ENCODE data around the gene ANO1. TPM values are rescaled to one million over a fixed set of nuclear protein-coding genes. Genes with fewer than 3 reads are reported as not detected.
"Not testable (repeated sequence)": the region's sequence is repeated elsewhere in the genome, so short reads cannot be mapped to it uniquely, and the experiment has no call there.

The ANO1 gene
- polyA plus RNA-seq, 1 of the 3 experiments (the other 2 are of a cell fraction): not detected

DNA sequence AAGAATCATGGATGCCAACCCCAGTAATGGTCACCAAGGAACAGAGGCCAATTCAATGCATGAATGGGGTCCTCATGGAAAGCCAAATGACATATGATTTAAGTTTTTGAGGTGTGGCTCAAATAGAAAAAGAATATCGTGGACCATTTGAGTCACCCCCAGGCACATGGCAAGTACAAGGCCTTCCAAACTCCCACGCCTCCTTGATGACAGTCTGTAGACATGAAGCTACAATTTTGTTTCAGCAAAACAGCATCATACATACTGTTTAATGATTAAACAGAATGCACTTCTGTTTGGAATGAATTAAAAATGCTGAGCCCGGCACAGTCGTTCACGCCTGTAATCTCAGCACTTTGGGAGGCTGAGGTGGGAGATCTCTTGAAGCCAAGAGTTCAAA is 132.4 kb downstream of the ANO1 start (continued):
- TF ChIP-seq MXI1 (IDR thresholded peaks at IDR 0.05; ENCODE audit: low read depth, low read length): no peak
- TF ChIP-seq RXRA (IDR thresholded peaks at IDR 0.05; ENCODE audit: borderline replicate concordance, low read depth): no peak
- no peak for TF ChIP-seq NFIC (IDR thresholded peaks at IDR 0.05; ENCODE audit: borderline replicate concordance)
- no peak for TF ChIP-seq RAD21 (IDR thresholded peaks at IDR 0.05; ENCODE audit: low read length)

DNA sequence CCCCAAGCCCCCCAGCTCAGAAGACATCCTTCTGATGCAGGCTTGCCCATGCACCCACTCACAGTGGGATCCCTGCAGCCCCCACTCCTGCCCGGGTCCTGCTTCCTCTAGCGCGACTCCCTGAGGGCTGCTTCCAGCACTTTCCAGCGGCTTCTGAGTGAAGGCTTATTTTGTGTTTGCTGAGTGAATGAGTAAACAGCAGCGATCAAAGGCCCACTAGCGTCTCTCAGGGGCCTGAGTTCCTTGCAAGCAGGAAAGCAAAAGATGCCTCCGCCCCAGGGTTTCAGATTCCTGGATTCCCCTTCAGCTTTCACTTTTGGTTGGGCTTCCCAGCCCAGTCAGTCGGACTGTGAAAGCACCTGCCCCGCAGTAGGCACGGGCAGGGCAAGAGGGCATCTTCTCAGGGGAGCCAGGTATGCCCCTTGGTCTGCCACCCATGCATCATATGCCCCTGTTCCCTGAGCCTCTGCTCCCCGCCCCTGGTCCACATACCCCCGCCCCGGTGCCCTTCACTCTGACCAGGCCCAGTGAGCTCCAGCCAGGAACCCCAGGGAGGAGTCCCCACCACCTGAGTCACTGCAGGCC is 134.2 kb downstream of the ANO1 start:
- POLR2A ChIA-PET: no interaction called here
- Histone ChIP-seq H4K20me1 (ENCODE audit: insufficient read depth) (peaks cover 22% of the 10 kb centered on the region), H3K4me2 (no peak overlapping the region), H3K27me3 (ENCODE audit: insufficient read depth) (no peaks in the 10 kb centered on the region), H3K9ac (no peak overlapping the region), H3K36me3 (replicated peaks in 1 of 2; ENCODE audit: control insufficient read depth in 1 of 2, insufficient read depth in 2 of 2, low read length in 1 of 2) (peaks cover 5 to 8% of the 10 kb centered on the region in 2 experiments), H3K9me3 (no peaks in the 10 kb centered on the region), H3K79me2 (ENCODE audit: insufficient read depth) (peaks cover 1% of the 10 kb centered on the region), H3K9me2 (no peaks in the 10 kb centered on the region), H3K4me3 (ENCODE audit: low read depth in 2 of 2, low read length in 1 of 2) (no peak overlapping the region), H2AFZ (ENCODE audit: low read depth) (no peak overlapping the region), H3F3A (replicated peaks; ENCODE audit: insufficient read depth) (peaks cover 27% of the 10 kb centered on the region), H3K4me1 (ENCODE audit: control insufficient read depth in 1 of 2, insufficient read depth in 2 of 2, low read depth in 1 of 2, low read length in 1 of 2) (no peaks in the 10 kb centered on the region), H3K27ac (ENCODE audit: low read depth in 2 of 2, low read length in 1 of 2) (no peak overlapping the region)
- TF ChIP-seq, protein P1, sequence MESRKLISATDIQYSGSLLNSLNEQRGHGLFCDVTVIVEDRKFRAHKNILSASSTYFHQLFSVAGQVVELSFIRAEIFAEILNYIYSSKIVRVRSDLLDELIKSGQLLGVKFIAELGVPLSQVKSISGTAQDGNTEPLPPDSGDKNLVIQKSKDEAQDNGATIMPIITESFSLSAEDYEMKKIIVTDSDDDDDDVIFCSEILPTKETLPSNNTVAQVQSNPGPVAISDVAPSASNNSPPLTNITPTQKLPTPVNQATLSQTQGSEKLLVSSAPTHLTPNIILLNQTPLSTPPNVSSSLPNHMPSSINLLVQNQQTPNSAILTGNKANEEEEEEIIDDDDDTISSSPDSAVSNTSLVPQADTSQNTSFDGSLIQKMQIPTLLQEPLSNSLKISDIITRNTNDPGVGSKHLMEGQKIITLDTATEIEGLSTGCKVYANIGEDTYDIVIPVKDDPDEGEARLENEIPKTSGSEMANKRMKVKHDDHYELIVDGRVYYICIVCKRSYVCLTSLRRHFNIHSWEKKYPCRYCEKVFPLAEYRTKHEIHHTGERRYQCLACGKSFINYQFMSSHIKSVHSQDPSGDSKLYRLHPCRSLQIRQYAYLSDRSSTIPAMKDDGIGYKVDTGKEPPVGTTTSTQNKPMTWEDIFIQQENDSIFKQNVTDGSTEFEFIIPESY (IDR thresholded peaks at IDR 0.05; ENCODE audit: borderline replicate concordance, low read depth): no peak
- TF ChIP-seq ELF1 (IDR thresholded peaks at IDR 0.05) (no peak), EZH2phosphoT487 (IDR thresholded peaks at IDR 0.05; ENCODE audit: borderline replicate concordance, low read depth) (no peak), GATA2 (CRISPR knock-in tag; IDR thresholded peaks at IDR 0.05) (no peak), FOXJ3 (CRISPR knock-in tag; IDR thresholded peaks at IDR 0.05) (no peak), RCOR1 (IDR thresholded peaks at IDR 0.05; ENCODE audit: low read length) (no peak), POLR2AphosphoS5 (IDR thresholded peaks at IDR 0.05; ENCODE audit: low read depth, low read length) (no peak), CHD2 (IDR thresholded peaks at IDR 0.05; ENCODE audit: low read length, partially characterized antibody) (no peak), NFIC (IDR thresholded peaks at IDR 0.05; ENCODE audit: borderline replicate concordance) (no peak), TAF1 (IDR thresholded peaks at IDR 0.05; ENCODE audit: borderline replicate concordance, low read depth, low read length) (no peak), RXRA (IDR thresholded peaks at IDR 0.05; ENCODE audit: borderline replicate concordance, low read depth) (no peak), SIN3A (IDR thresholded peaks at IDR 0.05; ENCODE audit: borderline replicate concordance, low read depth, low read length) (no peak), MXI1 (IDR thresholded peaks at IDR 0.05; ENCODE audit: low read depth, low read length) (no peak), YY1 (IDR thresholded peaks at IDR 0.05; ENCODE audit: low read depth) (no peak)
- TF ChIP-seq, protein P2, sequence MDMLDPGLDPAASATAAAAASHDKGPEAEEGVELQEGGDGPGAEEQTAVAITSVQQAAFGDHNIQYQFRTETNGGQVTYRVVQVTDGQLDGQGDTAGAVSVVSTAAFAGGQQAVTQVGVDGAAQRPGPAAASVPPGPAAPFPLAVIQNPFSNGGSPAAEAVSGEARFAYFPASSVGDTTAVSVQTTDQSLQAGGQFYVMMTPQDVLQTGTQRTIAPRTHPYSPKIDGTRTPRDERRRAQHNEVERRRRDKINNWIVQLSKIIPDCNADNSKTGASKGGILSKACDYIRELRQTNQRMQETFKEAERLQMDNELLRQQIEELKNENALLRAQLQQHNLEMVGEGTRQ (IDR thresholded peaks at IDR 0.05; ENCODE audit: borderline replicate concordance, low read depth, low read length): no peak
- TF ChIP-seq, protein P3, sequence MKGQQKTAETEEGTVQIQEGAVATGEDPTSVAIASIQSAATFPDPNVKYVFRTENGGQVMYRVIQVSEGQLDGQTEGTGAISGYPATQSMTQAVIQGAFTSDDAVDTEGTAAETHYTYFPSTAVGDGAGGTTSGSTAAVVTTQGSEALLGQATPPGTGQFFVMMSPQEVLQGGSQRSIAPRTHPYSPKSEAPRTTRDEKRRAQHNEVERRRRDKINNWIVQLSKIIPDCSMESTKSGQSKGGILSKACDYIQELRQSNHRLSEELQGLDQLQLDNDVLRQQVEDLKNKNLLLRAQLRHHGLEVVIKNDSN (IDR thresholded peaks at IDR 0.05; ENCODE audit: borderline replicate concordance, low read depth): no peak
- TF ChIP-seq, protein P4, sequence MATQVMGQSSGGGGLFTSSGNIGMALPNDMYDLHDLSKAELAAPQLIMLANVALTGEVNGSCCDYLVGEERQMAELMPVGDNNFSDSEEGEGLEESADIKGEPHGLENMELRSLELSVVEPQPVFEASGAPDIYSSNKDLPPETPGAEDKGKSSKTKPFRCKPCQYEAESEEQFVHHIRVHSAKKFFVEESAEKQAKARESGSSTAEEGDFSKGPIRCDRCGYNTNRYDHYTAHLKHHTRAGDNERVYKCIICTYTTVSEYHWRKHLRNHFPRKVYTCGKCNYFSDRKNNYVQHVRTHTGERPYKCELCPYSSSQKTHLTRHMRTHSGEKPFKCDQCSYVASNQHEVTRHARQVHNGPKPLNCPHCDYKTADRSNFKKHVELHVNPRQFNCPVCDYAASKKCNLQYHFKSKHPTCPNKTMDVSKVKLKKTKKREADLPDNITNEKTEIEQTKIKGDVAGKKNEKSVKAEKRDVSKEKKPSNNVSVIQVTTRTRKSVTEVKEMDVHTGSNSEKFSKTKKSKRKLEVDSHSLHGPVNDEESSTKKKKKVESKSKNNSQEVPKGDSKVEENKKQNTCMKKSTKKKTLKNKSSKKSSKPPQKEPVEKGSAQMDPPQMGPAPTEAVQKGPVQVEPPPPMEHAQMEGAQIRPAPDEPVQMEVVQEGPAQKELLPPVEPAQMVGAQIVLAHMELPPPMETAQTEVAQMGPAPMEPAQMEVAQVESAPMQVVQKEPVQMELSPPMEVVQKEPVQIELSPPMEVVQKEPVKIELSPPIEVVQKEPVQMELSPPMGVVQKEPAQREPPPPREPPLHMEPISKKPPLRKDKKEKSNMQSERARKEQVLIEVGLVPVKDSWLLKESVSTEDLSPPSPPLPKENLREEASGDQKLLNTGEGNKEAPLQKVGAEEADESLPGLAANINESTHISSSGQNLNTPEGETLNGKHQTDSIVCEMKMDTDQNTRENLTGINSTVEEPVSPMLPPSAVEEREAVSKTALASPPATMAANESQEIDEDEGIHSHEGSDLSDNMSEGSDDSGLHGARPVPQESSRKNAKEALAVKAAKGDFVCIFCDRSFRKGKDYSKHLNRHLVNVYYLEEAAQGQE (IDR thresholded peaks at IDR 0.05; ENCODE audit: low read depth, low read length): no peak
- WGBS (ENCODE audit: low lambda C conversion rate): 85% methylated on average over 10 of the region's 13 CpGs
- no peak for DNase-seq
- CTCF ChIA-PET: interaction anchor here (1.5 to 2.2 kb wide), 2 partner anchors 16 to 294 kb away, joined by 5 to 8 read pairs; no protein-coding TSS in a partner anchor

DNA sequence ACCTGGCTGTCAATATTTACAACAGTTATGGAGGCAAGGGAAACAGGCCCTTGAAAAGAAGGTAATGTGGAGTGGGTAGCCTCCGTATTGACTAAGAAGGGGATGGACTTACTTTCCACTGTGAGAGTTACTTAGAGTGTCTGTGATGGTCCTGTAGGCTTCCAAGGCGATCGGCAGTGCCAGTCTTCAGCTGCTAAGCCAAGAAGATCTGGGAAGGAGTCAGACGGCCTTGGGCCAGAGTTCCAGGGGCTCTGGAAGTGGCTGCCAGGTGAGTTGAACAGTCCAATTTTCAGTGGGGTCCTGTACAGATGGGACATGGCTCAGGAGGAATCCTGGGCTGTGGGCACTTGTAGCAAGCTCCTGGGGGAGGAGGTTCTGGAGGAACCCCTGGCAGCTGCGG is 139.3 kb downstream of the ANO1 start:
- H3K4me1 ChIP-seq (ENCODE audit: control insufficient read depth in 1 of 2, insufficient read depth in 2 of 2, low read depth in 1 of 2, low read length in 1 of 2); CTCF ChIA-PET; H3K9me2 ChIP-seq; H3K36me3 ChIP-seq (replicated peaks in 1 of 2; ENCODE audit: control insufficient read depth in 1 of 2, insufficient read depth in 2 of 2, low read length in 1 of 2); H3K4me3 ChIP-seq (ENCODE audit: low read depth in 2 of 2, low read length in 1 of 2); H2AFZ ChIP-seq (ENCODE audit: low read depth); H3K79me2 ChIP-seq (ENCODE audit: insufficient read depth); H3K27me3 ChIP-seq (ENCODE audit: insufficient read depth); H4K20me1 ChIP-seq (ENCODE audit: insufficient read depth); DNase-seq; H3K4me2 ChIP-seq; H3F3A ChIP-seq (replicated peaks; ENCODE audit: insufficient read depth); H3K9me3 ChIP-seq; H3K27ac ChIP-seq (ENCODE audit: low read depth in 2 of 2, low read length in 1 of 2); H3K9ac ChIP-seq; POLR2A ChIA-PET: not testable (repeated sequence)
- WGBS (ENCODE audit: low lambda C conversion rate): 72% methylated on average over 5 of the region's 5 CpGs
